Islet of Langerhans (tissue), 1 donor: ENCODE data around the gene KSR2.

Source experiments
- FAIRE-seq: peaks from one replicate; lab custom pipeline; 2011; peaks lifted over from hg19 to GRCh38; lab: Jason Lieb, UNC

The KSR2 gene

DNA sequence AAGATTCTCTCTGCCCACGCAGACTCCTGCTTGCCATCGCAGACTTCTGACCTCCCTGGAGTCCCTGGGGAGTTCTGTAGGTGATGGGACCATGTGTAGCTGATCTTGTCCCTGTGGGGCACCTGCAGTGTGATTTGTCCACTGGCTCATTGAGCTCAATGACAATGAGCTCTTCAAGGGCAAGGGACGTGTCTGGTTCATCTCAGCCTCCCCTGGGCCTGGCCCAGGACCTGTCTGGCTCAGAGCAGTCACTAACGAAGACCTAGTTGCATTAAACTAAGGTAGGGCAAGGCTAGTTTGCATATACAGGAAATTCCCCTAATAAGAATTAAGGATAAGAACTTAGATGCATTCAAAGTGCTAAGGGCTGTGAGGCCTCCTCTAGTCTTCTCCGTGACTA, 361.8 kb downstream of the KSR2 start:
- FAIRE-seq: no peak

GRCh38 chr12:117606024-117606423, 362.8 kb downstream of the KSR2 start:
- FAIRE-seq: no peak

- no peak for FAIRE-seq
These were observed 365.3 kb downstream of the KSR2 start for GRCh38 chr12:117603316-117604113.

GRCh38 chr12:117599849-117600248, 368.9 kb downstream of the KSR2 start:
- no peak for FAIRE-seq

- peak; percentile 55 for FAIRE-seq
These were observed 371.8 kb downstream of the KSR2 start for GRCh38 chr12:117596968-117597367.

- FAIRE-seq: no peak
These were observed 373.0 kb downstream of the KSR2 start for GRCh38 chr12:117595751-117596150.

DNA sequence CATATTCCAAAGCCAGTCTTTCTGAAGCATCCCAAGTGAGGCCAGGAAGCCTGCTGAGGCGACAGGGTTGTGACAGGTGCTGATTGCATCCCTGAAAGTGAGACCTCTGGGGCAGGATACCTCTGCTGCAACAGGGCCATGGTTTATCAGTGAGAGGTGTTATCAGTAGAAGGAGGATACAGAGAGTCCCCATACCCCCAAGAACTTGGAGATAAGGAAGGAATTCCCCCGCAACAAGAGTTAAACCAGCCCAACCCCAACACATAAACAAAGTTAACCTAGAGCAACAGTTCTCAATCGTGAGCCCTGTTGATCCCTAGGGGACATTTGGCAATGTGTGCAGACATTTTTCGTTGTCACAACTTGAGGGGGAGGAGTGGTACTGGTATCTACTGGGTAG, 374.3 kb downstream of the KSR2 start:
- no peak for FAIRE-seq

DNA sequence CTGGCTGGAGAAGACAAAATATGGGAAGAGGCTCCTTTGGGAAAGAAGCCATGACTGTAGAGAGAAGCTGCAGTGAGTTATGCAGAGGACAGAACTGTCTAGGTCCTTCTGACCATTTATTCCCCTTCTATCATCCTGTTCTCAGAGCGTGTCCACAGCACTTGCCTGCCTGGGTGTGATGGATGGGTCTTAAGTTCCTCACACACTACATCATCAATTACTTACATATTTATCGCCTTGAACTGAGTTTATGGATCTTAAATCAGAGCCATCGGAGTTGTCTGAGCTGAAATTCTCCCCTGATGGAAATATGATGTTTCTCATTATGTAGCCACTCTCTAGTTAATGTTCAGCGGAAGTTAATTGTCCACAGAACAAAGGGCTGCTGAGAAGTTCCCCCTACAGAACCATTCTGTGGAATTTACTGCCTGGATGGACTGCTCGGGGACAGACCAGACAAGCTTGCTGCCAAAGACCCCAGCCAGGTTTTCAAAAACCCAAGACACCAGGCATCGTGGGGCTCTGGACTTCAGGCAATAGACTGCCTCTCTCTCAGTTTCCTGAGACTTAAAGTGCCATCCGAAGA, 374.9 kb downstream of the KSR2 start:
- no peak for FAIRE-seq

DNA sequence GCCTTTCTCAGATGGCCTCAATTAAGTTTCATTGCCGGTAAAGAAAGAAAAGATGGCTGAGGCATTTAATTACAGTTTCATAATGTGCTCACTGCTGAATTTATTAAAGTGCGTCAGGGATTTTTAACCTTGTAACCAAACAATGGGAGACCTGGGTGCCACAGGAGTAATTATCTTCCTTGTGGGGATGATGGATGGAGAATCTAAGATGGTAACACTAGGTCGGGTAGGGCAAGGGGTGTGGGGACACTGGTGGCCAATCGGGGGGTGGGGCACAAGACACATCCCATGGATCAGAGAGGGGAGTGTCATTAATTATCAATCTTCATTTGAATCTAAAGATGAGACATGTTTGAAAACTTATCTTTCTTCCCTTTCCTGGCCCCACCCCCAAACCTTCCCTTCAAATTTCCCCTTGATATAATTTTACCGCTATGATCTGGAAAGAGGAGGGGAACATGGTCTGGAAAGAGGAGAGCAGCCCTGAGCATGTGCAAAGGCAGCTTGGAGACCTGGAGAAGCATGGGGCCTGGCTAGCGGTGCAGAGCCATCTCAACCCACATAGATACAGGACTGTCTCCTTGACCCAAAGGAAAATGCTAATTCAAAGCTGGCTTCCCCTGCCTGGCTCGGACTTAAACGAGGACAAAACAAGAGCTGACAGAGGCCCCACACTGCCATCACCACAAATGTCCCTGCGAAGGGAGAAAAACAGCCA, 376.0 kb downstream of the KSR2 start:
- FAIRE-seq: no peak

DNA sequence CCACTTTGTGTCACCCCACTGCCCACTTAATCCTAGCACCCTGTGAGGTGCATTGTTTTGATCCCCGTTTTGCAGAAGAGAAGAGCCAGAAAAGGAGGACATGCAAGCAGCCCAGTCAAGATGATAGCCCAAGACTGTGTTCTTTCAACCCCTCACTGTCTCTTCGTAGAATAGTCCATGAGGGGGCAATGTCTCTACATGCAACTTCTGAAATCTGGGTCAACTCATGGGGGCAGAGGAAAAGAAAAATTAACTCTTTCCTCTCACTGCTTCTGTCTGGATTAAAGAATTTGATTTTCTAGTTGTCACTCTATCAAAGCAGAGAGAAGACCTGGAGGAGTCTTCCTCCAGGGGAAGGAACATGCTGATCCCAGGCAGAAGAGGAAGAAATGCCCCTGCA, 377.8 kb downstream of the KSR2 start:
- FAIRE-seq: no peak

- no peak for FAIRE-seq
These were observed 378.4 kb downstream of the KSR2 start for GRCh38 chr12:117590386-117590785.

DNA sequence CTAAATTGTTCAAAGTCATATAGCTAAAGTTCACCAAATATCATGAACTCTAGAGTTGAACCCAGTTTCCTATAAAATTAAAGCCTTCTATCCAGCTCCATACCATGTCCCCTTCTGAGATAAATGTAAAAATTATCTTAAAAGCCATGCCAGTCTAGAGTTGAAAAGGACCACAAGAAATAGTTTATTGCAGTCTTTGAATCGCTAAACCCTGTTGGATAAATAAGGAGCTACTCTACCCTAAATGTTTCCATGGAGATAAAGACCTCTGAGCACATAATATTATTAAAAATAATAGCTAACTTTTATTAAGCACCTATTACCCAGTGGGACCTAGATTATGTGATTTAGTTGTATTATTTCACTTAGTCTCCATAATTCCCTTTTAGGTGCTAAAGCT, 379.8 kb downstream of the KSR2 start:
- FAIRE-seq: no peak

- FAIRE-seq: no peak
These were observed 381.0 kb downstream of the KSR2 start for GRCh38 chr12:117587631-117588287.

- no peak for FAIRE-seq
These were observed 385.0 kb downstream of the KSR2 start for GRCh38 chr12:117583677-117584225.

DNA sequence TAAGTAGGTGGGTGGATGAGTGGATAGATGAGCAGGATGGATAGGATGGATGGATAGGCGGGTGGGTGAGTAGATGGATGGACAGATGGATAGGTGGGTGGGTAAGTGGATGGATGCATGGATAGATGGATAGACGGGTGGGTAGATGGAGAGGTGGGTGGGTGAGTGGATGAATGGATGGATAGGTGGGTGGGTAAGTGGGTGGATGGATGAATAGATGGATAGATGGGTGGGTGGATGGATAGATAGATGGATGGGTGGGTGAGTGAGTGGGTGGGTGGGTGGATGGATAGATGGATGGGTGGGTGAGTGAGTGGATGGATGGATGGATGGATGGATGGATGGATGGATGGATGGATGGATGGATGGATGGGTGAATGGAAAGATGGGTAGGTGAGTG, 385.7 kb downstream of the KSR2 start:
- FAIRE-seq: no peak

GRCh38 chr12:117582135-117582784, 386.5 kb downstream of the KSR2 start:
- no peak for FAIRE-seq

GRCh38 chr12:117580718-117581062, 388.1 kb downstream of the KSR2 start:
- FAIRE-seq: no peak

DNA sequence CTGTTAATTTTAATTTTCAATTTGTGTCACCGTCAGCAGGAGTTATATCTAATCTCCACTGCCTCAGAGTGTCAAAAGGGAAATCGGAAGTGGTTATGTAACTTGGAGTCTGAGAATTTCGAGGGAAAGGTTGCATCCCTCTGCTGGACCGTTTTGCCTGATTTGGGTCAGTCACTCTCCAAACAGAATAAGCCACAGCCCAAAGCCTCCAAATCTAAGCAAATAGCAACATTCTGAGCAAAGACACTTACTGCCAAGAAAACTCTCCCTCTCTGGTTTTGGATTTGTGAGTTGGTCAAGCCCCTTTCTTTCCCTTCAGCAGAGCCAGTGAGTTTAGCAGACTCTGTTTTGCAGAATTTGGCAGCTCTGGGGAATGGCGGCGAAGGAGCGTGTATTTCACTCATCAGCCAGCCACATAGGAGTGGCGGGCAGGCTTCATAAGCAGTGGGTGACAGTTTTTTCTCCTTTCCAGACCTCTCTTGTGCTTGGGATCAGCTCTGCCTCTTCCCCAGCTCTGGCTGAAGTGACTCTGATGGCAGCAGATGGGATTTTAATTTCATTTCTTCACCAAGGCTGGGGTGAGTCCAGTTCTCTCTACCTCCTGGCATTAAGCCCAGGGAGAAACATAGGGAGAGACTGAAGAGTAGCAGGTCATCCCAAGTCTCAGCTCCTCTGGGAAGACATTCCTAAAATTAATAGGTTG, 388.6 kb downstream of the KSR2 start:
- no peak for FAIRE-seq

DNA sequence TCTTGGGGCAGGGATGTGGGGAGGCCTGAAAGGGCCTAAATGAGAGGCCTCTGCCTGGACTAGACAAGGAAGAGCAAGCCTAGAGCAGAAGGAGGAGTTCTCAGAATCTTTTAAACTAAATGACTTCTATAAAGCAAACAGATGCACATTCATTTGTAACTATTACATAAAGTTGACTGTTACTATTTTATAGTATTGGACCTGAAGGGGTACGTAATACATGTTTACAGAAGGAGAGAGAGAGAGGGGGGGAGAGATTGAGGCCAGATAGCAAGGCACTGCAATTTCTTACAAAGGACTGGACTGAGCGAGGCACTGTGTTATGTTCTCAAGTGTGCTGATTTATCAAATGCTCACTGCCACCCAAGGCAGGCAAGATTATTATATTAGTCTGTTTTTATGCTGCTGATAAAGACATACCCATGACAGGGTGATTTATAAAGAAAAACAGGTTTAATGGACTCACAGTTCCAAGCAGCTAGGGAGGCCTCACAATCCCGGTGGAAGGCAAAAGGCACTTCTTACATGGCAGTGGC, 391.6 kb downstream of the KSR2 start:
- FAIRE-seq: no peak

DNA sequence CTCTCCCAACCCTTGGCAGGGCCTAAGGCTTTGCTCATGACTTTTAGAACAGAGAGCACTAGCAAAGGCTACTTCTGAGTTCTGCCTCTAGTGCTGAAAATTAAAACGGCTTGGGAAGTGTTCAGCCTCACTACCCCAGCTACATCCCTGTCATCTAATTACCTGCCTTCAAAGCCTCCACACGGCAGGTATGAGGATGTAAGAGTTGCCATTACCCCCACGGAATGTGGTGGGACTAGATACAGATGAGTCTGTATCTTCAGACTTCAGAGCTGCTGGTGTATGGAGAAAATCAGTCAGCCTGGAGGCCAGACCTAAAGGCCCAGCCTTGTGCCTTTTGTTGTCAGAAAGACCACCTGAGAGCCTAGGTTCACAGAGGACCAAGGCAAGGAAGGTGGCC, 392.7 kb downstream of the KSR2 start:
- FAIRE-seq: no peak

- no peak for FAIRE-seq
These were observed 394.1 kb downstream of the KSR2 start for GRCh38 chr12:117574655-117575054.
